NCI-H748 (cell line): ENCODE measurements around the gene TMA7.

ENCODE experiments used
- DNase-seq: peaks from one replicate; lab custom pipeline; 2025; ENCODE audit not compliant: unreplicated experiment; lab: John Stamatoyannopoulos, UW

The TMA7 gene

DNA sequence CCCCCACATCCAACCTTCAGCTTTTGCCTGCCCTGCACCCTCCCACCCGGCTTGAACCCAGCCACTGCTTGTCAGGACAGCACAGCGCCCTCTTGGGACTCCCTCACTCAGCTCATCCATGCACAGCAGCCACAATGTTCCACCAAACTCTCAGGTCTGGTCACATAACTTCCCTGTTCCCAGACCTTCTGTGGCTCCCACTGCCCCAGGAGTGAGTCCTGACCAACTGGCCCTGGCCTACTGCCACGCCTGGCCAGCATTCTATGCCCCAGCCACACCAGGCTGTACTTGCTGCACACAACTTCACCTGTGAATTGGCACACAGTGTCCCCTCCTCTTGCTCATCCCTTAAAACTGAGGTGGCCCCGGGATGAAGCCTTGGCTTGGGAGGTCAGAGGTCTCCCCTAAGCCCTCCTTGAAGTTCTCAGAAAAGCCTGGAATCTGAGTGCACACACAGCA is 31.2 kb upstream of the TMA7 start:
- DNase-seq: no peak

DNA sequence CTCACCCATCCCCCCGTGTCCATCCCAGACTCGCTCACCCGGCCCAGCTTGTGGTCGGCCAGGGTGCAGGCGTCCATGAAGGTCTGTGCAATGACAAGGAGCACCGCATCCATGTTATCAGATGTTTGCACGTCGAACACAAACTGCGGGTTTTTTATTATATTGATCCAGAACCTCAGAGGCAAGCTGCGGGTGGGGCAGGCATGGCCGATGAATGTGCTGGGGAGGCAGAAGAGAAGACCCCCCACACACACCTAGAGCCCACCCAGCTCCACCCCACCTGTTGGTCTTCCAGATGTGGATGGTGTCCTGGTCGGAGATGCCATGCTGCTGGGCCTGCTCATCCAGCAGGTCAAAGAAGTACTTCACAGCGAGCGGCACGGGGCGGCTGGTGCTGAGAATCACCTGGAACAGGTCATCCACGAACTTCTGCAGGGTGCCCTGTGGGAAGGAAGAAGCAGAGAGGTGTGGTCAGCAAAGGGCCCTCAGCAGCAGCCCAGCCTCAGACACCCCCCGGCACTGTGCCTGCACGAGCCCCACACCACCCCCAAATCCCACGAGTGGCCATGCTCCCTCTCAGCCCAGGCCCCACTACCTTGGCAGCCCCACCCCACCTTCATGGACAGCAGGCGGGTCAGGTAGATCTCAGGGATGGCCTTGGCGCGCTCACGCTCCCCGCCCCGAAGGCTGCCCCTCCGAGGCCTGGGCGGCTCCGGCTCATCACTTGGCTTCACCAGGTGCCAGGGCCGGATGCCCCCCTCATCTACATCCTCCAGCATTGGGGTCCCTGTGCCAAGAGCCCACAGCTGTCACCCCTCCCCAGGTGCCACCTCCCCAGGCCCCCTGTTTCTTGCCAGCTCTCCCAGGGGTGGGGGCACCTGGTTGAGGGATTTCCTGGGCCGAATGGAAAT is 30.5 kb upstream of the TMA7 start:
- no peak for DNase-seq

DNA sequence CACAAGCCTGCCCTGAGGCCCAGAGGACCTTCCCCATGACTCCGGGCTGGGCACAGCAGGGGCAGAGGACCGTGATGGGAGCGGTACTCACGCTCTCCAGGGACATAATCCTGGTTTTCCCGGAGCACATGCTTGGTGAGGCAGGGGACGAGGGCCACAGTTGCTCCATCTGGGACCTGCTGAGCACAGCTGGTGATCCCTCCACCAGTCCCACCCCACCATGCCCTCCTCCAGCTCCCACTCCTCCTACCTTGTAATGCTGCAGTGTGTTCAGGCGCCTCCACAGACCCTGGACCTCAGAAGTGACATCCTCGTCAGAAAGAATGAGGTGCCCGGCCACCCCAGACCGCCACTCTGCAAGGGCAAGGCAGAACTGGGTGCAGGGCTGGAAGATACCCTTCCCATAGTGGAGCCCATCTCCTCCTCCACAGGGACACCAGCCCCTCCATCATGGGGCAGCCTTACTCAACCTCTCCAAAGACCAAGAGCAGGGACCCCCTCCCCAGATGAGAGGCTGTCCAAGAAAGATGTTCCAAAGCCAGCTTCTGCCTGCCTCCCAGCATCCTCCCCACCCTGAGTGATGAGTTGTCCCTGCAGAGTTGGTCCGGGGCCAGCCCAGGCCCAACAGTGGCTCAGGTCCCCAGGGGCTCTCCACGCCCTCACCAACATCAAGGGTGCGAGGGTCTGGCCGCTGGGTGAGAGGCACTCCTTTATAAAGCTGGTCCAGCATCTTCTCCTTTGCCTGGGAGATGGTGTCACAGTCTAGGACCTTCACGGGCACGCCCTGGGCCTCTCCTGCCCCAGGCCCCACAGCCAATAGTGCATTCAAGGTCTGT is 29.6 kb upstream of the TMA7 start:
- no peak for DNase-seq

DNA sequence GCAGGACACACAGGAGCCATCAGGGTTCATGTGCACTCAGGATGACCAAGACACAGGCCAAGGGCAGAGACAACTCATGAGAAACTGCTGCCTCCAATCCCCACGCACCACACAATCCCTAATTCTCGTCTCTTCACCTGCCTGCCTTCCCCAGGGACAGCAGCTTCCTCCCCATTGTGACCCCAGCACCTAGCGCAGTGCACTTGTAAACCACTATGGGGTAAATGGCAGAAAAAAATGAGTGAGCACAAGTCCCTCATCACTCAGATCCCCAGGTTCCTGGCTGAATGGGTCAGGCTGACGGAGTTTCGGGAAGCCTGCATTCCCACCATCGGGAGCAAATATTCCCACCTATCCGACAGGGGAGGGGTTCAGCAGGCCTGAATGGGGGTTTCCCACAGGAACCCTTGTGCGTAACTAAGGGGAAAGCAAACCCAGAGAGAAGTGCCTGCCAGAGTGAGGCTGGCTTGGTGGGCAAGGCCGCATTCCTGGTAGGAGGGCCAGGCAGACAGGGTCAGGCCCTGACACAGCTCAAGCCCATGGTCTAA is 28.9 kb upstream of the TMA7 start:
- no peak for DNase-seq

DNA sequence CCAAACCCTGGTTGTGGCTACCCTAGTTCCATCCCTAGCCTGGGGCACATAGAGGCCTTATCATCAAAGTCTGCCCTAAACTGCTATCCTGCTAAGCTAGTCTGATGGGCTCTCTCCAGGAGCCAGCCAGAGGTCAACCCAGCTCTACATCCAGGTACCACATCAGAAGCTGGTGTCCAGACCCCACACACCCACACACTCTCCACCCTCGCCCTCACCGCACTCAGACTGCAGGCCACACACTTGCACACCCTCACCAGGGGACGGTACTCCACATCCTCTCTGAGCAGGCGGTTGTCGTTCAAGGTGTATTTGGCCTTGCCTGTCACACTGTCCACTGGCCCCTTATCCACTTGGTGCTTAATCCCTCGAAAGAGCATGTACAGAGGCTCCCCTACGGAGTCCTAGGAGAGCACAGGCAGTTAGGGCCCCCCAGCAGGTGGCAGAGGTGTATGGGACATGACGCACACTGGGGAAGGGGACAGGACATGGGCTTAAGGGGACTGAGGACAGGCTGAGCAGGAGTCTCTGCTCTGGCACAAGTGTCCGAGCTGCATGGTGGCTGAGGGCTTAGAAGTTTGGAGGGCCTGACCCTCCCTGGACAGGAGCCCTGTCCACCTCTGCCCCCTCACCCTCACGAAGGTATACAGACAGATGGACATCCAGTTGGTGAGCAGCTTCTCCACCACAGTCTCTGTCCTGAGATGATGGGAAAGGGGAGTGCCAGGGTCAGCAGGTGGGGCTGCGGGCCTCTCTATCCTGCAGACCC is 28.3 kb upstream of the TMA7 start:
- DNase-seq: no peak

DNA sequence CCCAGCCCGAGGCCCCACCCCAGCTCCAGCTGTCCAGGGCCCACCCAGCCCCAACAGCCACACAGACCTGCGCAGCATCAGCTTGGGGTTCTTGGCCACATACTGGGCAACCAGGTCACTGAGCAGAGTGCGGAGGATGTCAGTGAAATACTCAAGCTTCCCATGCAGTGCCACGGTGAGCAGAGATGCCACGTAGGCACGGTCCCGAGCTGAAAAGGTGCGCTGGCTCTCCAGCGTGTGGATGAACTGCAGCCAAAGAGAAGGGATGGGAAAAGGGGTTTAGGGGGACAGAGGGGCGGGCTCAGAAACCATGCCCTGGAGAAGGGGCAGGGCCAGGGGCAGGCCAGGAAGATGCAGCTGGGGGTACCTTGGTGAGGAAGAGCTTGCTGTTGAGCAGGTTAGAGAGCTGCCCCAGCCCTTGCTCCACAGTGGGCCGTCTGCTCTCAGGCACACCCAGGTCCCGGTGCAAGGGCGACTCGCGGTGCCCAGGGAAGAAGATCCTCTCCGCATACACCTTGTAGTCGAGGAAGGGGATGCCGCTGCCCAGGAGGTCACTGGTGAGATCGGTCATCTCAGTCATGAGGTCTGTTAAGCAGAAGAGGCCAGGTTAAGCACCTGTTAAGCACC is 27.6 kb upstream of the TMA7 start:
- DNase-seq: no peak

DNA sequence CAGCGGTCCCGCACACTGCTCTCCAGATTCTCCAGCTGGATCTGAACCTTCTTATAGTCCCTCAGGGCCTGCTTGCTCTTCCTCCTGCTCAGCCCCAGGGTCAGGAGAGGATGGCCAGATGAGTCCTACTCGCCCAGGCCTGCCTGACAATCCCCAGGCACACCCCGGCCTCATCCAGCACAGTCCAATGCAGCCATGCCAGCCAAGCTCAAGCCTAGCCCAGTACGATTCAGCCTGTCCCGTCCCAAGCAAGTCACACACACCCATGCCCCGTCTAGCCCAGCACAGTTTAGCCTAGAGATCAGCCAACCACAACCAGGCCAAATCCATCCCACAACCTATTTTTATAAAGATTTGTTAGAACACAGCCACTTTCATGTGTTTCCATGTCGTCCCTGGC is 27.0 kb upstream of the TMA7 start:
- DNase-seq: no peak

DNA sequence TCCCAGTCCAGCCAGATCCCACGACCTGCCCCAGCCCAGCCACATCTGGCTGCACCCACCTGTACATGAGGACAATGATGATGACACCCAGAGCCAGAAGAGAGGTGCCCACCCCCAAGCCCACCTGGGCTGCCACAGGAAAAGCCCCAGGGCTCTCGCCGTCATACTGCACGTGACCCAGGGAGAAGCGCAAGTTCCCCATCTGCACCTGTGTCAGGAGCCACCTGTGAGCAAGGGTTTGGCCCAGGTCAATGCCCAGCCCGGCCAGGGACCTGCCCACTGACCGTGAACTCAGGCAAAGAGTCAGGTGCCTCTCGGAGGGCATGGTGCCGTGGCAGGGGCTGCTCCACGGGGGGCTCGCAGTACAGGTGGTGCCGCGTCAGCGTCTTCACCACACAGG is 26.4 kb upstream of the TMA7 start:
- DNase-seq: no peak

DNA sequence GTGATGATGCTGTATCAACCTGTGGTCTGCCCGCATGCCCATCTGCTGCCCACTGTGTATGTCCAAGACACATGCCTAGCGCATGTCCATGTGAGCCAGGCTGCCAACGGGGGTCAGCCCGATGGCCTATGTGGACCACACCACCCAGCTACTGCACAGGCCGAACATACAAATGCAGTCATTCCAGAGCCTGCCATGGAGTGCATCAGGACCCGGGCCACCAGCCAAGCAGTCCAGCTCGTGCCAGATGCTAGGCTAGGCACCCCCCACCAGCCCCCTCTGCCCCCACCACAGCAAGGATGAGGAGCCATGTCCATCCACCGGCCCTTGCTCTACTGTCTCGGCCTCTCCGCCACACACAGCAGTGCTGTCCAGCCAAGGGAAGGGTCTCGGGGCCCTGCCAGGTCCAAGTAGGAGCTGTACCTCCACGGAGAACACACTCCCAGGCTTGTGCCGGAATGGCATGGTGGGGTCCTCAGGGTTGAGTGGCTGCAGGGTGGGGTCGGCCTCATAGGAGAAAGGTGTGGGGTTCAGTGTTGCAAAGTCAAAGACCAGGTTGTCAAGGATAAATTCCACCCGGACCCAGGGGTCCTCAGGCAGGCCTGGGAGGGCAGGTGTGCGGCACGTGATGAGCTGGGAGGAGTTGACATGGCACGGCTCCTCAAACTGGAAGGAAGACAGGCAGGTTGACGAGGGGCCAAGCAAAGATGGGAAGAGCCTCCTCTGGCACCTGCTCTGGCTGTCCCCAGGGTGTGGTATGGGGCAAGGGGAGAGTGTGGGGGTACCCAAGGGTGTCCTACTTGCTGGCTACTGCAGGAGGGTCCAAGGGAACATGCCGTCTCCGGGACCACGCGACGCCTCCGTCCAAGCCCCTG is 25.4 kb upstream of the TMA7 start:
- no peak for DNase-seq

DNA sequence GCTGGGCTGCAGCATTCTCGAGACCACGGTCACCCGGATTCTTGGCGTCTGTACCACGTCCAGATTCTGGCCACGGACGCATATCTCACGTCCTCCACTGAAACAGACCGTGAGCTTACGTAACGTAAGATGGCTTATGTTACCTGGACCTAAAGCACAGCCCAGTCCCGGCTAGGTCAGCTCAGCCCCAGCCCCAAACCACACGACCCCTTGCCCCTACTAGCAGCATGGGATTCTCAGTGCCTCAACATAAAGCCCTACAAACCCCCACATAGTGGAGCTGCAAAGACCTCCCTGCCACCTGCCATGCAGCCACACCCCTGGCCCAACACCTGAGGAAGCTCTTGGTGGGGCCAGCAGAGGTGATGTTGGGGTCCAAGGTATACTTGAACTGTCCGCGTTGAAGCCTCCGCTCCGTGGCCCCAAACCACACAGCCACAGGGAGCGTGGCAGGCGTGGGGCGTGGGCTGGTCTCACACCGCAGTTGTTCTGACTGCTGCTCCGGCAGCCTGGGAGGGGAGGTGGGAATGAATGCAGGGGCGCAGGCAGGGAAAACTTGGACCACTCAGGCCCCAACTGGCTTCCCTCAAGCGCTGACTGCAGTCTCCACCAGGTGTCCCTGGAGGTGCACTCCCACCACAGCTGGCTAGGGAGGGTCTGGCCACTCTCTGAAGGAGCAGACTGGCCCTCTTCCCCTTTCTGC is 24.7 kb upstream of the TMA7 start:
- DNase-seq: no peak

DNA sequence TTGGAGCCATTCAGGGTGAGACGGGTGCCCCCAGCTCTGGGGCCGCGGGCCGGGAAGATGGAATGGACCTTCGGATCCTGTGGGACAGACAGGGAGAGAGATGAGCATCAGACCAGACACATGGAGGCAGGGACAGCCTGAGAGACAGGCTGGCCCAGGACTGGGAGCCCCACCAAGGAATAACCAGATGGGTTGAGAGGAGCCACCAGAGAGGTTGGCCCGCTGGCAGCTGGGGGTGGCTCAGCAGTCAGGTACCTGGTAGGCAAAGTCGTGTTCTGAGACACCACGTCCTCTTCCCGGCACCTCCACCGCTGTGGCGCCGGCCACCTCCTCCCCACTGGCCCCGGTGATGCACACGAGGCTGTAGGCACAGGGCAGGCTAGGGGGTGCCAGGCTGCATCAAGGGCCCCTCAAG is 24.0 kb upstream of the TMA7 start:
- DNase-seq: no peak

DNA sequence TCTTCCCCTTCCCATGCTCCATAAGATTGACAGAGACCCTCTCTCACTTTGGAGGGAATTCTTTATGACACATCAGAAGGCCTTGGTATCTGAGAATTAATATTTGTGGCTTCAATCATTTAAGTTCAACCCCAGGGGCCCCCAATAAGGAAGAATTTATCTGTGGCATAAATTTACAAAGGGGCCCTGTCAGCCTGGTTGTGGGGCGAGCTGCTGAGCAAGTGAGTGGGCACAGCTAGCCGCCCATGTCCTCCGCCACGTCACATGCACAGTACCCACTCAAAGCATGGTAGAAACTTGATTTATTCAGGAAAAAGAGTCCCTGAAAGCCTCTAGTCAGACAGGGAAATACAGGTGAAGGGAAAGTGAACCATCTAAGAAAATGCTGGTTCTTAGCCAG is 23.5 kb upstream of the TMA7 start:
- no peak for DNase-seq

DNA sequence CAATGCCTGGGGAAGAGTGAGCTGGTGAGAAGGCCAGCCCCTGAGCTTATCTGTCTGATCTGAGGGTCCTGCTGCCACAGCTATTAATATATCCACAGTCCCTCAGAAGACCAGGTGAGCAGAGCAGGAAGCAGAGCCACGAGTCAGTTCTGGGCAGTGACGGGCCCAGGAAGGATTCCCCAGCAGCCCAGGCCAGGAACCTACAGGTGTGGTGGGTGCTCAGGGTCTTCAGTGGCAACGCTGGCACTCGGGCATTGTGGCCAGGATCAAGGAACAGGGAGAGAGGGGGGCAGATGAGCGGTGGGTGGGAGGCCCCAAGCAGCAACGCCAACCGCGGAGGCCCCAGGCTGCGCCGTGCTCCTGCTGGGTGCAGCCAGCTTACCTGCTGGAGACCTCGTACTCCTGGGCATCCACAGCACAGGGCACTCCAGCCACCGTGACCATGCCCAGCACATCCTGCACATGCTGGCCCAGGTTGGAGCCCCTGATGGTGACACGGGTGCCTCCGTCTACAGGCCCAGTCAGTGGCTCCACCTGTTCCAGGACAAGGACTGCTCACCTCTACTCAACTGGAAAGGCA is 22.4 kb upstream of the TMA7 start:
- DNase-seq: no peak

DNA sequence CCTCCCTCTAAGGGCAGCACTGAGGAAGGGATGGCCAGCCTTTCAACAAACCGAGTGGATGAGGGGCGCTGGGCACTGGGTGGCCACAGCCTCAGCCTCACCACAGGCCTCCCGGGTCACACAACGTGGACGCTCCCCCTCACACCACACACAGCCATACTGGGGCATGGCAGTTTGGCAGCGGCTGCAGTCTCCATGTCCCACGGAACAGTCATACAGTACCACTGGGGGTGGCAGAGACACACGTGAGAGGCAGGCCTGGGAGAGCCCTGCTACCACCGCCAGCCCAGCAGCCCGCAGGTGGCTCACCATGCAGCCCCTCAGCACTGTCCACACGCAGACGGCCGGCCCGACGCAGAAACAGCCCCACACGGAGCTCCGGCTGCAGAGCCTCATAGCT is 21.9 kb upstream of the TMA7 start:
- no peak for DNase-seq

DNA sequence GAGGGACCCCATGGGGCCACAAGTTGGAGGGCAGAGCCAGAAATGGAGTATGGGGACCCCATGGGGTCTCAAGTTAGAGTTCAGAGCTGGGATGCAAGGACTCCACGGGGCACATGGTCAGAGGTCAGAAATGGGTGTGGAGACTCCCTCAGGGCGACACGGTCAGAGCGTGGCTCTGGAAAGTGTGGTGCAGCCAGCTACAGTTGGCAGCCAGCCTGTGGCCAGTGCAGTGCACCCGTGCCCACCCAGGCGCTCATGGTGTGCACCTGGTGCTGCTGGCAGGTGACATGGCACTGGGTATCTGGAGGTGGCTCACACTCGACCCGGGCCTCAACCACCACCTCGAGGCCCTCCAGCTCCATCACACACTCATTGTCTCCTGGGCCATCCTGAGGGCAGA is 21.4 kb upstream of the TMA7 start:
- DNase-seq: no peak

DNA sequence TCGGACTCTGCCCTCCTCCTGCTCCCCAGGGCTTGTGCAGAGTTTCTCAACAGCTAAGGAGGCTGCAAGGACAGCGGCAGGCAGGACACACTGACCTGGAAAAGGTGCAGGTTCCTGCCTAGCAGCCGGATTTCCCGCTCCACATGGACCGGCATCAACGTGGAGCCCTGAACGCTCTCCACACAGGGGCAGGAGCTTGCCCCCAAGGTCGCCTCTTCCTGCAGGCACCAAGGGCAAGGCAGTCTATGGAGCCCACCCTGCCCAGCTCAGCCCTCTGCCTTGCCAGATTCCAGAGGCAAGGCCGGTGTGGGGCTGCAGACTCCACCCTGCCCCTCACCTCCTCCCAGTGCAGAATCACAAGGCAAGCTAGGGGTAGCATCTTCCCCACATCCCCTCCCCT is 20.9 kb upstream of the TMA7 start:
- no peak for DNase-seq

DNA sequence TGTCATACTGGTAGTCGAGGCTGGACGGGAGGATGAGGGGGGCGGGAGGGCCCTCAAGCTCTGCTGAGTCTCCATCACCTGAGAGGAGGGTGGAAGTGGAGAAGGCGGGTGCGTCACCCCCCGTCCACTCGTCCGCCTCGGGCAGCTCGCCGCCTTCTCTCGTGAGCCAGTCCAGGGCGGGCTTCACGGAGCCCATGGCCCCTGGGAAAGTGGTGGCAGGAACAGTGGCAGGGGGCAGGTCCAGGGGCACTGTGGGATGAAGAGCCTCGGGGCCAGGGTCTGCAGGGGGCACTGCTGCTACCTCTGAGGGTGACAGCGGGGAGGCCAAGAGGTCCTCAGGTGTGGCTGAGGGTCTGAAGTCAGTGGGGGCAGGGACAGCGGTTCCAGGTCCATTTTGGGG is 20.5 kb upstream of the TMA7 start:
- DNase-seq: no peak

DNA sequence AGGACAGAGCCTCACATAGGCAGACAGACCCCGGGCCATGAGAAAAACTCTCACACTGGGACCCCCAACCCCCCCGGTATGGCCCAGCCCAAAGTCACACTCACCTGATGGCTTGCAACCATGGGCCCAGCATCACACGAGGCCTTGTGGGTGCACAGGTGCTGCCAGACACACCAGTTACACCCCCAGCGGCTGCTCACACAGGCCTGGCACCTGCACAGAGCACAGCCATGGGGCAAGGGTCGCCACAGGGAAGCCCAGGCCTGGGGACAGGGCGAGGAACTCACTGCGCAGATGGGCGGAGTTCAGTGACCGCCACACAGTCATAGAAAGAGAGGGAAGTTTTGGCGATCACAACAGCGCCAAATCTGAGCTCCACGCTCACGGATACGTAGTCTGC is 19.5 kb upstream of the TMA7 start:
- no peak for DNase-seq

DNA sequence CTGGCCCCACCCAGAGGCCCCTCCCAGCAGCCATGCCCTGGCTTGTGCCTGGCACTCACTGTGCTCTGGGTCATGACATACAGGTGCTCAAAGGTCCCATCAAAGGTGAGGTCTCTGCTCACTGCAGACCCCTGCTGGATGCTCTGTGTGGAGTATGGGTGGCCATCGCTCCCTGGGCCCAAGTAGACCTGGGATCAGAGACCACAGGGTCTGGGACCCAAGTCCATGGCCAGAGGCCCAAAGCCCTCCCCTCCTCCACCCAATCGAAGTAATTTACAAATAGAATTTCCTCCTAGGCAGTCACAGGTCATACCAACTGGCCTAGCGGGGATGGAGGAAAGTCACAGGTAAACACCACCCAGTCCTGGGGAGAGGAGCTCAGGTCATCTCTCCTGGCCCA is 17.8 kb upstream of the TMA7 start:
- no peak for DNase-seq
